Activated T-cell treated with anti-CD3 and anti-CD28 coated beads for 24 hours (primary cell): ENCODE measurements around the gene RAD51B.
A peak's percentile ranks its signal among the peaks of the same experiment; 100 is the strongest.

ENCODE experiments used
- DNase-seq: peaks from one replicate; pipeline ENCODE4 v3.0.0-alpha.2; 2020; ENCODE audit warnings: low read depth

Gene RAD51B

DNA sequence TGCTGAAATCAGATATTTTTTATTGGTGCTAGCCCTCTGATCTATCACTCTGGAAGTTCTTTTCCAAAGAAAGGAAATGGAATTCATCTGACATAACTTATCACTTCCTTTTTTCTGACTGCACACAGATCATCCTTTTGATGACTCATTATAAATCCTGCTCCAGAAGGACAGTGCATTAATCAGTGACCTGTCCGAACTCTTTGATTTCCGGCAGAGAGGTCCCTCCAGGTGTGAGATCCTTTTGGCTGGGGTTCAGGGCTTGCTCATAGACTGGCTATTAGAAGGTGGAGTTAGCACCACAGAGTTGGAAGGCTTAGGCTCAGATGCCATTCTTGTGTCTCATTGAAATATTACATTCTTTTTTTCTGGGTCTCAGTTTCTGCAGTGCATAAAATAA, 645.1 kb downstream of the RAD51B start:
- no peak for DNase-seq

DNA sequence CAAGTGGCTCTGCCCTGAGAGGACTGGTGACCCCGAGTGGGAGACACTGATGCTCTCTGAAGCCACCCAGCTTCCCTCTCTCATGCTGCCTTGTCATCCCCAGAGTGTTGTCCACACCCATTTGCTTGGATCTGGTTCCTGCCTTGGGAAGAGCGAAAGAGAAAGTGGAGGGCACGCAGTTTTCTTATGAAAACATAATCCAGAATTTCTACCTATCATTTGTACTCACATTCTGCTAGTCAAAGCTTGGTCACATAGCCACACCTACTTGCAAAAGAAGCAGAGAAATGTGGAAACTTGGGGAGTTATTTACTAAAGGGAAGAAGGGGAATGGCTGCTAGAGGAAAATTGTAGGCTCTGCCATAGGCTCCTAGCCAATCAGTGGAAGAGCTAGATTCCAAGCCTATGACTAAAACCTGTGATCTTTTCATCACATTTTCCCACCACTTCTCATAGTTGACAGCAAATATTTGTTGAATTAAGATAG, 647.0 kb downstream of the RAD51B start:
- no peak for DNase-seq

DNA sequence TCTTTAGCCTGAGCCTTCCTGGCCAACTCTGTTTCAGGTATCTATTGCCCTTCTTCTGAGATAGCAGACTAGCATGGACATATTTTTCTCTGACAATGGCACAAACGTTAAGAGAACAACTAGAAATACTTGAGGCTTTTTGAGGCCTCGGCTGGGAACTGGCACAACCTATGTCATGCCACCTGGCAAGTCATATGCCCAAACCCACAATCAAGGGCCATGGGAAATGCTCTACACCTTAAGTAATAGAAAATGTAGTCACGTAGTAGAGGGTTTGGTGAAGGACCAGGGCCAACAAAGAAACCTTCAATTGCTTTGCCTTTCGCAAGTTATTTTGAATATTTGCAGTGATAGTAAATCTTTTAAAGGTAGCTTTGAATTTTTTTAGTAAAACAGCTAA, 647.8 kb downstream of the RAD51B start:
- DNase-seq = no peak

DNA sequence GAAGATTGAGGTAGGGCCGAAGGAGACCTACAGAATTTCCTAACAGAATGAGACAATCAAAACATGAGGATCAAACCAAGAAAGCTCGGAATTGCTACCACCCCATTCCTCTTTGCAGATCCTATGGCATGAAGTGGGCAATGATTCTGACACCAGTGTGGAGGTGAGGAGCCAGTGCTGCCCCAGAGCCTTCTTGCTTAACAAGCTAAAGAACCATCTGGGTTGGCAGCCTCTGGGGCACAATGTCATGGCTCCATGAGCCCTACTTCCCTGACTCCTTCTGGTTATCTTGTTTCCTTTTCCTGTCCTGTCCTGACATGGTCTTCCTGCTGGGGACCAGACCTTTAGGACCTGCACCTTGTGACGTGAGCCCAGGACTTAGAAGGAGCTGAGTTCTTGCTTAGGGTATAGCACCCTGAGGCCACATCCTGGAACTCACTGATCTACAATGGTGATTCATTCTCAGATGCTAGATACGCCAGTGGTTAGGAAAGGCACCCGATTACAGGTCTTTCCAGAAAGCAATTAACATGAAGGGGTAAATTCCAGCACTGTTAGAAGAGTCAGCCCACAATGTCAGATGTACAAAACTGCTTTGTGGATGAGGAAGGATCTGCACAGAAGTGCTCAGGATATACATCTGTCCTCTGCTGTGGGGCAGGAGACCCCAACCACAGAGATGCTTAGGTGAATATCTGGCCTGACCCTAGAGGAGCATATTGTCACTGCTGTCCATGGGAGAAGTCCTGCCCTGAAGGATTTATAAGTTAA, 649.0 kb downstream of the RAD51B start:
- peak; percentile 30 for DNase-seq

DNA sequence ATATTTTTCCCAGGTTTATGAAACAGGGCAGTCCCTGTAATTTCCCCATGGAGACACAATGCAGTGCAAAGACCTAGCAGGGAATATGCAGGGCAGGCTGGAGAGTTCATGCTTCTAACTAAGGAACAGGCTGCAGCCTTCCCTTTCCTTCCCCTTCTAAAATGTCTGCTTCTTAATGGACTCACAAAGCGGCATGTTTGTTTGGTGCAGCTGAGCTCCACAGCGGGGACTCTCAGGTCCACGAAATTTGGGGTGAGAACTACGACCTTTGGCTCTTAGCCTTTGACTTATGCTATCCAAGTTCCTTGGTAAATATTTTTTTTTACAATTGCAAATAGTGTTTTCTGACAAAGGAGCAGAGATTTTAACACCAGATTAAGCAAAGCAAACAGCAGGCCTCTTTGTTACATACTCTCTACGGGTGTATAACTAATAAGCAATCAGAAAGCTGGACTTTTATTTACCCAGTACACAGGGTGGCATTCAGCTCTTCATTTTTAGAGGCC, 649.7 kb downstream of the RAD51B start:
- no peak for DNase-seq

DNA sequence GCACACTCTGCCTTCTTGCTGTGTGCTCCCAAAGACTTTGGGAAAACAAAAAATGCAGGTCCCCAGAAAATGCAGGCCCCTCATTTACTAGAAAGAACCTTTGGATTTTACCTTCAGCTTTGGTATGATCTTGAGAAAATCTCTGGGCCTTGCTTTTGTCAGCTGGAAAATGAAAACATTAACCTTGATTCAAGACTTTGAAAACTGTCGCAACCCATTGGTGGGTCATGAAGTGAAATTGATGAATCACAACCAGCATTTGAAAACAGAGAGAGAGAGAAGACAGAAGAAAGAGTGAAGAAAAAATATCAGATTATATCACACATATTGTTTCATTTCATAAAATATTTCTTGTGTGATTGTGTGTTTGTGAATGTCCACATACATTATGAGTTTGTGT, 650.8 kb downstream of the RAD51B start:
- DNase-seq = no peak

DNA sequence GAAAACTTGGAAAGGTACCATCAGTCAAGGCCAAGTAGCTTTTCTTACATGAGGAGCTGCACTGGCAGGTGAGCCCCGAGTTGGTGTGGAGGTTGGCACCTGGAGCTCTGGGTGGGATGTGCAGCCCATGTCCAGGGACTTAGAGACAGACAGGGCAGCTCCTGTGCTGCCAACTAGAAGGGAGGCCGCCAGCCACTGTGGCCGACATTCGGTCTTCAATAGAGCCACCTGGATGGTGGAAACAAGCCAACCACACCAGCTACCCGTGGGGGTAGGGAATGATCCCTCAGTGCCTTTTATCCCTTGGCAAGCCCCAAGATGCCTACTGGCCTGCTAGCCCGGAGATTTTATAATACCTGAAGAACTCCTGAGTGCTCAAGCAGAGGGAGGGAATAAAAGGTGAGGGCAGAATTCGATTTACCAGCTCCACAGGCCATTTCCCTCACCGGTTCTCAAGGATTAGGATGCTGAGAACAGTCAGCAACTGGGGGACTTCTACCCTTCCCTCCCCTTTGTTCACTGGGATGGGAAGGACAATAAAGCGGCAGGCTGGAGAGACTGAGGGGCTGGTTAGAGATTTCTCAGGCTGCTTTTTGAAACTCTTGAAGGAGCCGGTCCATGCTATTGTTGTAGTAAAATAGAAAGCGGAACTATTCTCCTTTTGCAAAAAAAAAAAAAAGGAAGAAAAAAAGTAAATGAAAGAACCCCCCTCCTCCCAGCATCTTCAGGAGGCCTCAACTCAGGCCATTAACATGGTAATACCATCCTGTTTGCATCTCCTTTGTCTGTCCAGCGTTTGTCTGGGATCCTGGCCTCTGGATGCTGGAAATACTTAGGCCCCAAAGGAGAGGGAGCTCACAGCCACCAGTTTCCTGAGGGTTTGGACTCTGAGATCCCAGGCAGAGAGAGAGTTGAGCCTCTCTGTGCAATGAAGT, 651.7 kb downstream of the RAD51B start:
- DNase-seq = no peak

DNA sequence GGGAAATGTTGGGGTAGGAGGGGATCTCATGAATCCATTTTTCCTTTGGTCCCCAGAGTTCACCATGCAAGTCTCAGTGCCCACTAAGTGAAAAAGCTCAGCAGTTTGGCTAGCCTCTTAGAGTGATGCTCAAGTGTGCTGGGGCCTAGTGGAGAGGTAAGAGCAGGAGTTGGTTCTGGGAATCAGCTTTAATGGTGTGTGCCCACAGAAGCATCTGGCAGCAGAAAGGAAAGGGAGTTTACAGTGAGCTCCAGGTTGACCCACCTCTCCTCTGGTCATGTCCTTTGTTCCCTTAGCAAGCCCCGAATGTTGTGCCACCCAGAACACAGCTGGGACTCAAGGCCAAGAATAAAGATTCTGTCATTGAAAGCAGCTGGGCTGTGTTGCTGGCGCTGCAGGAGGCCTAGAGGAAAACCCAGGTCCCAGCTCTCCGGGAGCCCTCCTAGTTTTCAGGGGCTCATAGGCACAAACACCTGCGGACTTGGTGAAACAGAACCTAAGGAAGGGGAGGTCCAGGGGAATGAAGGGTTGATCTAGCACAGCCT, 652.5 kb downstream of the RAD51B start:
- DNase-seq = no peak

DNA sequence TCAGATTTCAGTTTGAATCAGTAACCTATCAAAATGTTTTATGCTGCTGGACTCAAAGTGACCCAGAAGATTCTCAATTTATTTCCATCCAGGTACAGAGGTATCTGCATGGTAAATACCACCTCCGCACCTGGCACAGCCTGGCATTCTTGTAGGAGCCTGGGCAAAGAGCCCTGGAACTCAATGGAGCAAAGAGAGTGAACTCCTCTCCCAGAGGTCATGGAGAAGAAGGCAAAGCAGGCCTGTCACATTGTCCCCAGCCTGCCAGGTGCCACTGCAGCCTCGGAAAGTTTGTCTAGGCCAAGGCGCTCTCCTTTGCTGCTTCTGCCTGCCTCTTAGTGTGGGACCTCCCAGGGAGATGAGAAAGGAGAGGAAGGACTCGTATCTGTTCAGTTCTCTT, 653.5 kb downstream of the RAD51B start:
- DNase-seq = no peak

DNA sequence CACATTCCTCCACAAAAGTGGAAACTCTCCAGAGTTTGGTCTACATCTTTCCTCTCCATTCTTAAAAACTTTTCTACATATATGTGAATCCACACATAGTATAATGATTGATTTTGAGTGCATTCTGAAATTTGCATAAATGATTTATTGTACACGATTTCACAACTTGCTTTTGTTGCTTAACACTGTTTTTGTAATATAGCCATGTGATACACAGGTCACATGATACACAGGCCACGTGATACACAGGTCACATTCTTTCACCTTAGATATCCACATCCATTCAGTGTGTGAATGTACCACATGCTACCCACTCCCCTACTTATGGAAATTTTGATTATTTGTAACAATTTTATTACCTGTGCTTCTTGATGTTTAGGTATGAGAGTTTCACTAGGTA, 654.2 kb downstream of the RAD51B start:
- no peak for DNase-seq

DNA sequence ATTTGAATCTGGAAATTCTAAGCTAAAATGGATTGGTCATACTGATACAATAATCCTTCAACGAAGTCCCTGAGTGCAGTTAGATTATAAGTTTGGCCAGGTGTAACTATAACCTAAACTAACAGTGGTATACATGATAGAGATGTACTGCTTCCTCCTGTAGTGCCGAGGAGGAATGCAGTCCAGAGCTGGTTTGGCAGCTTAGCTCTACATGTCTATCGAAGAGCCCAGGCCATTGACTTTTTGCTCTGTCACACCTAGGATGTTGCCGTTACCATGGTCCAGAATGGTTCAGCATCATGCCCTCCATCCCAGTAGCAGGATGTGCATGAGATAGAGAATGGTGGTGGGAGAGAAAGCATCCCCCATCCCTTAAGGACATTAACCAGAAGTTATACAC, 655.2 kb downstream of the RAD51B start:
- DNase-seq = no peak

DNA sequence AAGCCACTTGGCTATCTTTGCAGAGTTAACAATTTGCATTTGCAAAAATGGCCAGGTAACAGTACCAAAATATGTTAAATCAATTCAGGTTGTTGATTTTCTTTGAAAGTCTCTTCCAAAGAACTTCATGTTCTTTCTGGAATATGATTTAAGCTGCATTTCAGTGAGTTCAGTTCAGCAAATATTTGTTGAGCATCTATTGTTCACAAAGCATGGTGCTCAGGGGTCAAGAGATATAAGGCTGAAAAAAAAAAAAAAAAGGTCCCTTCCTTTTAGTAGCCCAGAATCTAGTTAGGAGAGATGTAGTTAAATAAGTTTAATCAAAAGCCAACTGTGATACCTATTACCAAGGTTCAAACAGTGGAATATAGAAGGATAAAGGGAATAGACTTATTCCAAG, 656.2 kb downstream of the RAD51B start:
- DNase-seq = no peak

DNA sequence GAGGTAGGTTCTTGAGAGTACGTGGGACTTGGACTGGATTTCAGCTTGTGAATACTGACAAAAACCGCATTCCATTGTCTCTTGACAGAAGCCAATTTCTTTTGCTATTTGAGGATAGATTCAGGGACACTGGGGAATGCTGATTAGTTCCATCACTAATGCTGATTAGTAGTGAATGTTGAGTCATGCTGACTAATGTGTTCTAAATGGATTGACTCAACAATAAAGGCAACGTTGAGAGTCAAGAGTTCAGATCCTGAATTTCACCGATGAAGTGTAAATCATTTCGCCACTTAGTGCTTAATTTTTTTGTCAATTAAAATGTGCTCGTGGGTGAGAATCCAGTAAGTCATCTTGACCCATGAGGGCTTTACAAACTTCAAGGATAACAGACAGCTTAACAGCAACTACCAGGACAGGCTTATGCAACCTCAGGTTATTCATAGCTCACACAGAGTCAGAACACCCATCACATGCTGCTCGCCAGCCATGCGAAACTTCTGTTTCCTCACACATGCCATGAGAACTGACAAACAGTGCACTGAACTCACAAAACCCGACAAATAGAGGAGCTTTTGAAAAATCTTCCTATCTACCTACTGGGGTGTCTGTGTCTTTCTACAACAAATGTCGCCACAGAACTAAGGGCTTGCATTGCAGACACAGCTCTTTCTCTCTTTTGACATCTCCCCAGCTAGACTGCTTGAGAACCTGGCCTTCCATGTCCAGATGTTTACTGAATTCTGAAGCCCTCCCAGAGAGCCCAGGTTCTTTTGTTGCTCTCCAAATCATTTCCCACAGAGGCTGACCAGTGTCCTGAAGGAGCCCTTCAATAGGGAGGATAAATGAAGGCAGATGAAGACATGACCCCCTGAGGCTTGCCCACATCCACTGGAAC, 656.9 kb downstream of the RAD51B start:
- no peak for DNase-seq

DNA sequence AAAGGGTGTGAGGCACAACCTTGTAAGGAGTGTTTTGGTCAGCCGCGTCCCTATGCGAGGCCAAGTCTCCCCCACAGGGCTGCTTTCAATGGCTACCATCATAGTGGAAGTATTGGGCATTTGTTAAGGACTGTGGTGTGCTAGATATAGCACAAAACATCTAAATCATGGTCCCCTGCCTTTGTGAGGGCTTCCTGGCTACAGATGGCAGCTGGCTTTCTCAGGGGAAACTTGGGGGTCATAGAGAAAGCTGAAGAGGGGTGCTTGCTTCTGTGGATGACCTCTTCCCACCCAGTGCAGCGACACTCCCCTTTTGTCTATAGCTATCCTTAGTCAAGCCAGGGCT, 657.5 kb downstream of the RAD51B start:
- DNase-seq = no peak

DNA sequence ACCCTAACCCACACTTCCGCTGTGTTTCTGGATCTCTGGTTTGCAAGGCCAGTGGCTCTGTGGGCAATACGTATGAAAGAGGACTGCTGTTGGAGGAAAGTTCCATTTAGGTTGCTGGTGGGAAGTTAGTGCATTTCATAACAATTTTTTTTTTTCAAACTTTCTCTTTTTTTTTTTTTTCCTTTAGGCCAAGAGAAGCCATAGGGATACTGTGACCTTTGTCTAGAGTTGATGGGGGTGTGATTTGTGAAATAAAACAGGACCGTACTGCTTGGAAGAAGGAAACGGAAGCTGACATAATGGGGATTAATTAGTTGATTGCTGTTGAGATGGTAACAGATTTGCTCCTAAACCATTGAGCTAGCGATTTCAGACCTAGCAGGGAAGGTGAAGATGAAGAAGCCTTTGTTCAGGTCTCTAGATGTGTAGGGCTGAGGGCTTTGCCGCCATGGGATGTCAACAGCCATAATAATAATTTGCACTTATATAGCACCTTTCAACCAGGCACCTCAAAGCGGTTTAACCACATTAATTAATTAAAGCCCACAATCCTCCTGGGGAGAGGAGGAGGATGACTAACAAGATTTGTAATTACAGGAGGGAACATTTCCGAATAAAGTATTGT, 658.0 kb downstream of the RAD51B start:
- no peak for DNase-seq

DNA sequence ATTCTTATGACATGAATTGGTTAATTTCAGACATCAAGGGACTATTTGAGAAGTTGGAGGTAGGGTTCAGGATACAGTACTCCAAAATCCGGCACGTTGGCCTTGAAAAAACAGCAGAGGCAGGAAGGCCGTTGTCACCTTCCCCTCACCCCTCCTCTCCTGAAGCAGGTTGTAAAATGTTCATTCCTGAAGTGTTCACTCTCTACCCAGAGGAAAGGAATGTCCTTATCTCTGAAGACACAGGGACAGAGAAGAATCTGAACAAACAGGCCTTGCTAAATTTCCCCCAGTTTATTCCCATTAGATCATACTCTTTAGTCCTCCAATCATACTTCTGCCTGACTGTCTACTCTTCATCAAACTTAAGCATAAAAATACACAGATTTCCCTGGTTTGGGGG, 659.7 kb downstream of the RAD51B start:
- DNase-seq = no peak

DNA sequence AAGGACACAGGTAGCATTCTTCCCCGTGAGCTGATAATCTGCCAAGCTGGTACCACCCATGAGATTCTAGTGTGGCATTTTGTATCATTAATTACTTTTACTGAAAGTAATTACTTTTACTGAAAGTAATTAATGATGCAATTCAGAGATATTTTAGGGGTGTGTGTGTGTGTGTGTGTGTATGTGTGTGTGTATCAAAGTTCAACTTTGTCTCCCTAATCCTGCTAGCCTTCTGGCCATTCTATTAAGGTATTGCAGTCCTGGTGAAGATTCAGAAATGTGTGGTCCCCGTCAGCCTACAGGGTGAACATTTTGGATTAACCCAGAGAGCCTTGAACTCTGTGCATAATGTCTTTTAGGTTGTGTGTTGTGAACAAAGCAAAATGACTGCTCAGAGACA, 662.4 kb downstream of the RAD51B start:
- DNase-seq = no peak

DNA sequence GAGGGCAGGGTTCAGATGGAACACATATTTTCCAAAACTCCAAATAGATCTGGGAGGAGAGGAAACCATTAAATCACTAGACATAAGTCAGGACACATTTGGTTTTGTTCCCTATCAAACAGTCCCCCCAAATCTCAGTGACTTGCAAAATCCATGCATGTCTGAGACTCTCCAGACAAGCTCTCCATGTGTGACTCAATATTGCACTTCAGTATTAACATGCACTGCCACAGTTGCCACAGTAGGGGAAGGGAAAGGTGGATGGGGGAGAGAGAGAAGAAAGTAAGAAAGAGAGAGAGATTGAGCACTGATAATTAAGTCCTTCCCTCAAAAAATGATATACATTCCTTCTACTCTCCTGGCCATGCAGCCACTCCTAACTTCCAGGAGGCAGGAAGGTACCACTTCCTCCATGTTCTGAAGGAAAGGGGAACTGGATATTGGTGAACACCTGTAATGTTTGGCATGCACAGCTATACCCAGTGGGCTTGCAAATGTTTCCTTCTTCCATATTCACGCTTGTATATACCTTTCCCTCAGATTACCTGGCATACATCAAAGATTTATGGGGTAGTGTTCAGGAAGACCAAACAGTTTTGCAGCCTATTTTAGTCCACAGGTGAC, 663.3 kb downstream of the RAD51B start:
- DNase-seq = no peak

DNA sequence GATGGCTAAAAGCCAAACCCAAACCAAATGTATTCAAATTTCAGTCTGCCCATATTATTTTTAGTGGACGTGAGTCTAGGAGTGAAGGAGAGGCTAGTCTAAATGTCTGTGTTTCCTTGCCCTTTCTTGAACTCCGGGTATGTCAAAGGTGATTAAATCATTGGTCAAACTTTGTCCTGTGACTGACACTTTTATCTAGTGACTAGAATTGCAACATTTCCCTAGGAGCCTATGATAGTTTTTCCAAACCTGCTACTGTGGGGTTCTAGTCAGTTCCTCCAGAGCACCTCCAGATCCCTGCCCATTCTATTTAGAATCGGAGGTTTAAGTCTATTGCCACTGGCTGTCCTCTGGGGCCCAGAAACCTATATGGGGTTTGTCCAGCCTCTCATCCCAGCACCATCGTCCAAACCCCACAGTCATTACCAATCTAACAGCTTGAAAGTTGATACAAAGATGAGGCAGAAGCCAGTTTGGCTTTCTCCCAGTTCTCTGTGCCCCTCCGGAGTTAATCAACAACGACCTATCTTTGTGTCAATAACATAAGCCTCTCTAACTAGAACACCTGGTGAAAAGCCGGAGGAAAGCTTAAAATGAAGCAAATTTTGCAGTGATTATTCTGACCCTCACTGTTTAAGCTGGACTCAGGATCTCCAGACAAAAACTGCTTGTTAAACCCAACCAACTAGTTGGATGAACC, 666.6 kb downstream of the RAD51B start:
- DNase-seq = no peak

DNA sequence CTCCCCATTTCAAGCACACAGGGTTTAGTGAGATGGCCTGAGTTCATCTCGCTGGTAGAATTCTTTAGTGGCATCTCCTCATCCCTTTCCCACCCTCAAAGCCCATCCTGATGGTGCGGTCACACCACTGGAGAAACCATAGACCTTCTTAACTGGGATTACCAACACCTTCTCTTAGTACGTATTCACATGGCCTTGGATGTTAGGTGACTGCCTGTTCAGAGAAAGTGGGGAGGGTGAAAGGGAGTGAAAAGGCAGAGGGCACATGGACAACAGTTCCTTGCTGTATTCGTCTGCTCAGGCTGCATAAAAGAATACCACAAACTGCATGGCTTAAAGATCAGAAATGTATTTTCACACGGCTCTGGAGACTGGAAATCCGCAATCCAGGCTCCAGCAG, 667.2 kb downstream of the RAD51B start:
- no peak for DNase-seq
